ENCODE data around the gene PAQR9. TPM values are rescaled to one million over a fixed set of nuclear protein-coding genes. Genes with fewer than 3 reads are reported as not detected.

PAQR9 gene
- total RNA-seq, 1 experiment from 2014 or later, result 0.17 TPM

DNA sequence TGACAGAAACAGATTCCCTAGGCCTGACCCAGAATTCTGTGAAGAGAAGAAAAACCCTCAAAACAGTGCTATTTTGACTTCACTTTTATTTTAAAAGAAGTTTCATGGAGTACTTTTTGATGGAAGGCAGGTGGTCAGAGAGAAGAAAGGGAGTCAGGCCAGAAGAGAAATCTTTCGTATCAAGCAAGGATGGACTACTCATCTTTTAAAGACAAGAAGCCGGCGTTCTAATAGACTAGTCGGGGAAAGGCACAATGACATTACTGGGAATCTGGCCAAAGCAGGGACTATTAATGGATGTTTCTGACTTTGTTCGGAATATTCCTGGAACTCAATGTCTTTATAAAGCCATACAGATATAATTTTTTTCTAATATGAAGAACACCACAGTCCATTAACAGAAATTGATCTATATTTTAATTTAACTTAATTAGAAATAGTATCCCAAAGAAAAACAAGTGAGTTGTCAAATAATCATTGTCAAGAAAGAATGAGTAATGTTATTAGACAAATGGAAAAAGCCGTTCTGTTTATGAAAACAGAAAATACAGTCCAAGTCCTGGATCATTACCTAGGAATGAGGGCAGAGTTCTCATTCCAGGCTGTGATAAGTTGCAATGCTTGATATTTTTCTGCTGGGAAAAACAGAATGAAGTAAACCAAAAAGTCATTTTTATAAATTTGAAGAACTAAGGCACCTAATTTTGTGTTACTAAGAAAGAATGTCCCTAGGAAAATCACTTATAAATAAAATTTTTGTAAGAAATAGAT lies 50.9 kb downstream of the PAQR9 start:
- H3K9me2 ChIP-seq (ENCODE audit: insufficient read depth), result no peaks in the 10 kb centered on the region
- H3K79me2 ChIP-seq (ENCODE audit: insufficient read depth, low read length), result no peaks in the 10 kb centered on the region
- no peaks in the 10 kb centered on the region for H3K36me3 ChIP-seq (ENCODE audit: control insufficient read depth in 1 of 2, insufficient read depth in 2 of 2, low read length in 2 of 2)
- no peaks in the 10 kb centered on the region for H3K4me1 ChIP-seq (ENCODE audit: control insufficient read depth in 1 of 2, insufficient read depth in 2 of 2, low read length in 2 of 2)
- H3K4me2 ChIP-seq (ENCODE audit: low read length), result no peak overlapping the region
- RAD21 ChIA-PET (ENCODE audit: low non-redundant PET in 1 of 2, low total read pairs in 2 of 2, uncharacterized antibody in 2 of 2, unreplicated experiment in 2 of 2), result no interaction called here
- BruUV-seq (replicated peaks), result no TSS peak
- H3K9me3 ChIP-seq (ENCODE audit: control insufficient read depth in 1 of 2, insufficient read depth in 1 of 2, low read depth in 1 of 2, low read length in 2 of 2), result no peaks in the 10 kb centered on the region
- H4K20me1 ChIP-seq (ENCODE audit: insufficient read depth), result no peaks in the 10 kb centered on the region
- H2AFZ ChIP-seq (ENCODE audit: low read depth, low read length, poor library complexity, severe bottlenecking), result no peak overlapping the region
- no peak overlapping the region for H3K9ac ChIP-seq (ENCODE audit: low read length)
- CTCF ChIA-PET, result no interaction called here
- ATAC-seq, result no peak
- H3K4me3 ChIP-seq (replicated peaks in 1 of 2; ENCODE audit: low read depth in 1 of 2, low read length in 2 of 2), result no peak overlapping the region
- TF ChIP-seq SRF (IDR thresholded peaks at IDR 0.05; ENCODE audit: low read depth) (no peak), POLR2AphosphoS5 (IDR thresholded peaks at IDR 0.05; ENCODE audit: low read depth, low read length) (no peak), CEBPB (IDR thresholded peaks at IDR 0.05; ENCODE audit: low read depth) (no peak), REST (IDR thresholded peaks at IDR 0.05; ENCODE audit: low read depth) (no peak), POLR2A (IDR thresholded peaks at IDR 0.05; ENCODE audit: borderline replicate concordance, extremely low read depth, insufficient read depth, insufficient read length) (no peak), TCF7L2 (IDR thresholded peaks at IDR 0.05; ENCODE audit: borderline replicate concordance, extremely low read depth, insufficient read depth, insufficient read length) (no peak), YY1 (IDR thresholded peaks at IDR 0.05; ENCODE audit: extremely low read depth, insufficient replicate concordance, low read depth, low read length) (no peak), CBX3 (IDR thresholded peaks at IDR 0.05; ENCODE audit: low read depth) (no peak), FOSL1 (IDR thresholded peaks at IDR 0.05; ENCODE audit: low read depth) (no peak), SIN3A (IDR thresholded peaks at IDR 0.05; ENCODE audit: low read depth) (no peak)
- DNase-seq (ENCODE audit: low read depth, low spot score), result no peak
- intact Hi-C loops (cut with micrococcal nuclease), result no loop called here
- H3K27ac ChIP-seq (ENCODE audit: low read depth, low read length), result no peak overlapping the region
- no peaks in the 10 kb centered on the region for H3K27me3 ChIP-seq (ENCODE audit: insufficient read depth, low read length)
- POLR2A ChIA-PET, result no interaction called here

Other genes with a start within 250 kb of the PAQR9 start
- gene TRPC1, start 239.6 kb downstream of the PAQR9 start, total RNA-seq (2021; ENCODE audit: unreplicated experiment), result 6.1 TPM
- gene PCOLCE2, start 74.6 kb downstream of the PAQR9 start, total RNA-seq (2021; ENCODE audit: unreplicated experiment), result 4.4 TPM
- 132 TPM for gene U2SURP, start 37.9 kb upstream of the PAQR9 start, total RNA-seq (2021; ENCODE audit: unreplicated experiment)
- 1.7 TPM for gene CHST2, start 156.1 kb upstream of the PAQR9 start, total RNA-seq (2021; ENCODE audit: unreplicated experiment)